H9 (cell line): ENCODE data around the gene AP1S3. TPM values are rescaled to one million over a fixed set of nuclear protein-coding genes. Genes with fewer than 3 reads are reported as not detected.

Experiments
- DNase-seq: peaks from one replicate; pipeline ENCODE4 v3.0.0-alpha.2; 2017
- H2AFZ ChIP-seq: one replicate; pipeline ENCODE4 v1.6.1; 2013; ENCODE audit warnings: mild to moderate bottlenecking, low read length, control low read depth, moderate library complexity
- H2AK5ac ChIP-seq: 2 replicates; pipeline ENCODE4 v1.6.1; 2013; ENCODE audit warnings: low read length, control low read depth, mixed read lengths; ENCODE audit not compliant: insufficient read length
- H2BK120ac ChIP-seq: one replicate; pipeline ENCODE4 v1.6.1; 2013; ENCODE audit warnings: low read depth, mild to moderate bottlenecking, low read length, control low read depth, inconsistent platforms; ENCODE audit not compliant: poor library complexity, severe bottlenecking
- H2BK12ac ChIP-seq: 2 replicates; pipeline ENCODE4 v1.6.1; 2013; ENCODE audit warnings: low read length, control low read depth, mixed read lengths, low read depth; ENCODE audit not compliant: insufficient read length
- H2BK15ac ChIP-seq: 2 replicates; pipeline ENCODE4 v1.6.1; 2013; ENCODE audit warnings: low read depth, low read length, control low read depth
- H2BK20ac ChIP-seq: one replicate; pipeline ENCODE4 v1.6.1; 2013; ENCODE audit warnings: low read depth, mild to moderate bottlenecking, low read length, control low read depth, inconsistent platforms; ENCODE audit not compliant: poor library complexity, severe bottlenecking
- H2BK5ac ChIP-seq: 2 replicates; pipeline ENCODE4 v1.6.1; 2013; ENCODE audit warnings: low read length, control low read depth, mixed read lengths; ENCODE audit not compliant: insufficient read length
- H3K14ac ChIP-seq: 2 replicates; pipeline ENCODE4 v1.6.1; 2013; ENCODE audit warnings: low read length, control low read depth; ENCODE audit not compliant: insufficient read depth
- H3K18ac ChIP-seq: 2 replicates; pipeline ENCODE4 v1.6.1; 2013; ENCODE audit warnings: low read depth, mild to moderate bottlenecking, mixed read lengths, low read length, control low read depth; ENCODE audit not compliant: insufficient read length
- H3K23ac ChIP-seq: 2 replicates; pipeline ENCODE4 v1.6.1; 2013; ENCODE audit warnings: low read length, control low read depth, mixed read lengths, low read depth; ENCODE audit not compliant: insufficient read length
- H3K23me2 ChIP-seq: 2 replicates; pipeline ENCODE4 v1.6.1; 2013; ENCODE audit warnings: low read depth, mild to moderate bottlenecking, mixed read lengths, low read length, control low read depth; ENCODE audit not compliant: insufficient read length, poor library complexity, severe bottlenecking
- H3K27ac ChIP-seq: 2 replicates; pipeline ENCODE4 v1.5.1; 2013; ENCODE audit warnings: low read length, control low read depth, mixed read lengths, low read depth; ENCODE audit not compliant: insufficient read length
- H3K27me3 ChIP-seq: 2 replicates; pipeline ENCODE4 v1.6.1; 2013; ENCODE audit warnings: low read length, control low read depth, inconsistent platforms; ENCODE audit not compliant: insufficient read depth
- H3K4ac ChIP-seq: 2 replicates; pipeline ENCODE4 v1.6.1; 2013; ENCODE audit warnings: low read depth, mild to moderate bottlenecking, control low read depth, inconsistent platforms, low read length, moderate library complexity
- H3K4me1 ChIP-seq: 2 replicates; pipeline ENCODE4 v1.6.1; 2013; ENCODE audit warnings: low read length, control low read depth, inconsistent platforms; ENCODE audit not compliant: insufficient read depth
- H3K4me2 ChIP-seq: 2 replicates; pipeline ENCODE4 v1.6.1; 2013; ENCODE audit warnings: low read length, control low read depth, mixed read lengths; ENCODE audit not compliant: insufficient read length, insufficient read depth
- H3K56ac ChIP-seq: 2 replicates; pipeline ENCODE4 v1.6.1; 2013; ENCODE audit warnings: low read depth, mild to moderate bottlenecking, mixed read lengths, low read length, control low read depth; ENCODE audit not compliant: insufficient read length
- H3K79me1 ChIP-seq: 2 replicates; pipeline ENCODE4 v1.6.1; 2013; ENCODE audit warnings: low read depth, mild to moderate bottlenecking, moderate library complexity, low read length, control low read depth, inconsistent platforms; ENCODE audit not compliant: insufficient read depth, poor library complexity, severe bottlenecking
- H3K79me2 ChIP-seq: 2 replicates; pipeline ENCODE4 v1.6.1; 2013; ENCODE audit warnings: low read length, control low read depth, inconsistent platforms; ENCODE audit not compliant: insufficient read depth
- H3K9ac ChIP-seq: 2 replicates; pipeline ENCODE4 v1.6.1; 2013; ENCODE audit warnings: low read length, control low read depth, mixed read lengths; ENCODE audit not compliant: insufficient read length; ENCODE audit errors: extremely low read depth
- H3K9me3 ChIP-seq: one replicate; pipeline ENCODE4 v1.6.1; 2013; ENCODE audit warnings: low read depth, low read length, inconsistent platforms; ENCODE audit not compliant: control insufficient read depth
- H3T11ph ChIP-seq: one replicate; pipeline ENCODE4 v1.6.1; 2013; ENCODE audit warnings: mild to moderate bottlenecking, low read length, control low read depth, inconsistent platforms
- H4K20me1 ChIP-seq: one replicate; pipeline ENCODE4 v1.6.1; 2013; ENCODE audit not compliant: control insufficient read depth, insufficient read length, insufficient read depth
- H4K5ac ChIP-seq: 2 replicates; pipeline ENCODE4 v1.6.1; 2013; ENCODE audit warnings: low read depth, mild to moderate bottlenecking, mixed read lengths, low read length, control low read depth; ENCODE audit not compliant: insufficient read length
- H4K8ac ChIP-seq: replicated peaks from 2 replicates; pipeline ENCODE4 v1.6.1; 2013; ENCODE audit warnings: low read length, control low read depth, mixed read lengths, low read depth; ENCODE audit not compliant: insufficient read length
- H4K91ac ChIP-seq: 2 replicates; pipeline ENCODE4 v1.6.1; 2013; ENCODE audit warnings: low read depth, mild to moderate bottlenecking, moderate library complexity, mixed read lengths, low read length, control low read depth; ENCODE audit not compliant: insufficient read length
- H3K27ac Mint-ChIP-seq, 3 experiments: 2 replicates in 2 of 3; 3 replicates in 1 of 3; pipeline ENCODE4 v1.8.0; 2020 to 2021; ENCODE audit warnings: mixed read lengths in 3 of 3, mild to moderate bottlenecking in 1 of 3, moderate library complexity in 1 of 3
- H3K27me3 Mint-ChIP-seq: 2 replicates; pipeline ENCODE4 v1.8.0; 2021; ENCODE audit warnings: low read depth, mild to moderate bottlenecking, moderate library complexity, mixed read lengths
- H3K36me3 Mint-ChIP-seq, 3 experiments: 2 replicates in 2 of 3; 3 replicates in 1 of 3; pipeline ENCODE4 v1.8.0; 2020 to 2021; ENCODE audit warnings: low read depth in 3 of 3, mixed read lengths in 3 of 3; ENCODE audit not compliant: insufficient read depth in 1 of 3
- H3K4me1 Mint-ChIP-seq, 2 experiments: 2 replicates each; pipeline ENCODE4 v1.8.0; 2020; ENCODE audit warnings: mixed read lengths in 2 of 2
- H3K4me3 Mint-ChIP-seq, 2 experiments: 2 replicates in 1 of 2; 3 replicates in 1 of 2; pipeline ENCODE4 v1.8.0; 2020 to 2021; ENCODE audit warnings: mild to moderate bottlenecking in 2 of 2, mixed read lengths in 2 of 2, moderate library complexity in 1 of 2
- H3K9me3 Mint-ChIP-seq, 2 experiments: 2 replicates in 1 of 2; 3 replicates in 1 of 2; pipeline ENCODE4 v1.8.0; 2020; ENCODE audit warnings: mild to moderate bottlenecking in 2 of 2, mixed read lengths in 2 of 2, moderate library complexity in 1 of 2
- WGBS: extraction: QIAGEN DNeasy Blood & Tissue Kit; methylation state at CpG from one replicate; pipeline ENCODE4 v1.1.7; 2013; ENCODE audit warnings: missing lambda C conversion rate, low lambda C conversion rate, mixed read lengths; ENCODE audit not compliant: insufficient read length; ENCODE audit errors: extremely low coverage; 5-methylcytosine and 5-hydroxymethylcytosine counted together
- total RNA-seq: library from RNA; stranded (reverse); gene quantifications from 2 replicates; pipeline ENCODE4 v1.2.1, GENCODE V29; 2021
- TF ChIP-seq, protein P1 (sequence below): fragments of 200-600 bp; sonication (generic); conservative IDR thresholded peaks from 3 replicates; pipeline ENCODE4 v1.8.0; 2021; ENCODE audit warnings: antibody characterized with exemption, mild to moderate bottlenecking

AP1S3 gene
- total RNA-seq, 1 experiment from 2014 or later = 8.7 TPM

GRCh38 chr2:223746611-223747010 lies 90.8 kb downstream of the AP1S3 start:
- H3K9me3 Mint-ChIP-seq = no peaks in the 10 kb centered on the region; a peak in 1 of 5 replicates
- no peak overlapping the region for H2AK5ac ChIP-seq
- no peak overlapping the region for H2BK20ac ChIP-seq
- no peak overlapping the region for H3K4ac ChIP-seq
- no peak overlapping the region for H3K27ac Mint-ChIP-seq
- H3K4me3 Mint-ChIP-seq = no peak overlapping the region
- H3K79me2 ChIP-seq = no peaks in the 10 kb centered on the region
- WGBS = no CpG with 5 or more reads among the region's 2 CpGs
- no peaks in the 10 kb centered on the region for H3K36me3 Mint-ChIP-seq
- H3K18ac ChIP-seq = no peak overlapping the region
- no peak overlapping the region for H3K9ac ChIP-seq
- no peak overlapping the region for H4K8ac ChIP-seq
- H3K27me3 Mint-ChIP-seq = peaks cover 3% of the 10 kb centered on the region; the same call in 1 of the 2 replicates
- no peaks in the 10 kb centered on the region for H3K79me1 ChIP-seq
- H3K27ac ChIP-seq = no peak overlapping the region
- H3T11ph ChIP-seq = no peak overlapping the region
- H3K23me2 ChIP-seq = no peaks in the 10 kb centered on the region
- H3K4me1 ChIP-seq = no peaks in the 10 kb centered on the region
- no peaks in the 10 kb centered on the region for H3K9me3 ChIP-seq
- no peaks in the 10 kb centered on the region for H4K20me1 ChIP-seq
- no peak overlapping the region for H3K14ac ChIP-seq
- H3K4me2 ChIP-seq = no peak overlapping the region
- H3K27me3 ChIP-seq = no peaks in the 10 kb centered on the region
- H4K91ac ChIP-seq = no peak overlapping the region
- H2AFZ ChIP-seq = no peak overlapping the region
- TF ChIP-seq, protein P1, sequence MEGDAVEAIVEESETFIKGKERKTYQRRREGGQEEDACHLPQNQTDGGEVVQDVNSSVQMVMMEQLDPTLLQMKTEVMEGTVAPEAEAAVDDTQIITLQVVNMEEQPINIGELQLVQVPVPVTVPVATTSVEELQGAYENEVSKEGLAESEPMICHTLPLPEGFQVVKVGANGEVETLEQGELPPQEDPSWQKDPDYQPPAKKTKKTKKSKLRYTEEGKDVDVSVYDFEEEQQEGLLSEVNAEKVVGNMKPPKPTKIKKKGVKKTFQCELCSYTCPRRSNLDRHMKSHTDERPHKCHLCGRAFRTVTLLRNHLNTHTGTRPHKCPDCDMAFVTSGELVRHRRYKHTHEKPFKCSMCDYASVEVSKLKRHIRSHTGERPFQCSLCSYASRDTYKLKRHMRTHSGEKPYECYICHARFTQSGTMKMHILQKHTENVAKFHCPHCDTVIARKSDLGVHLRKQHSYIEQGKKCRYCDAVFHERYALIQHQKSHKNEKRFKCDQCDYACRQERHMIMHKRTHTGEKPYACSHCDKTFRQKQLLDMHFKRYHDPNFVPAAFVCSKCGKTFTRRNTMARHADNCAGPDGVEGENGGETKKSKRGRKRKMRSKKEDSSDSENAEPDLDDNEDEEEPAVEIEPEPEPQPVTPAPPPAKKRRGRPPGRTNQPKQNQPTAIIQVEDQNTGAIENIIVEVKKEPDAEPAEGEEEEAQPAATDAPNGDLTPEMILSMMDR = no peak
- H2BK12ac ChIP-seq = no peak overlapping the region
- peaks cover 0 to 9% of the 10 kb centered on the region in 2 experiments; a peak in 3 of 4 replicates for H3K4me1 Mint-ChIP-seq
- H2BK120ac ChIP-seq = no peak overlapping the region
- H2BK5ac ChIP-seq = no peak overlapping the region
- H3K56ac ChIP-seq = no peak overlapping the region
- no peak overlapping the region for H3K23ac ChIP-seq
- H2BK15ac ChIP-seq = no peak overlapping the region
- no peak overlapping the region for H4K5ac ChIP-seq
- no peak for DNase-seq
